ENCODE measurements around the gene DPEP3.
A peak's percentile ranks its signal among the peaks of the same experiment; 100 is the strongest.

Gene DPEP3

DNA sequence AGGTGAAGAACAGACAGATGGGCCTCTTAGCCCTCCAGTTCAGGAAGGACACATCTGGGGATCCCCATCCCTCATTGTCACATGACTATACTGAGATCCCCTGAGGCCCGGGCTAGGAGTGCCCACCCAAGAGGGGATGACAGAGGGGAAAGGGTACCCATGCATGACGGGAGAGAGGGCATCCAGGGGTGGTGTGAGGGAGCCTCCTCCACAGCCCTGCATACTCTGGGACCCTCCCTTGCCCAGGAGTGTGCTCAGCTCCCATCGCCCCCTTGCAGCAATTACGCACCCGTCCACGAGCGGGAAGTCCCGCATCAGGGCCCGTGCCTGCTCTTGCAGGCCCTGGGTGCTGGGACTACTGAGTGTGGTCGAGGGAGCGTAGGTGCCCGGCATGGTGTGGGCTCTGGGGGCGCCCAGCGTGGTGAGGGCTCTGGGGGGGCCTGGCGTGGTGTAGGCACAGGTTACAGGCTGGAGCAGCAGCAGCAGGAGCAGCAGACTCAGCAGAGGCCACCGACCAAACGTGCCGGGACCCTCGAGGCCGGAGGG, 12.4 kb upstream of the DPEP3 start:
- DNase-seq (ENCODE audit: low spot score) = no peak
- TF ChIP-seq, protein P1, sequence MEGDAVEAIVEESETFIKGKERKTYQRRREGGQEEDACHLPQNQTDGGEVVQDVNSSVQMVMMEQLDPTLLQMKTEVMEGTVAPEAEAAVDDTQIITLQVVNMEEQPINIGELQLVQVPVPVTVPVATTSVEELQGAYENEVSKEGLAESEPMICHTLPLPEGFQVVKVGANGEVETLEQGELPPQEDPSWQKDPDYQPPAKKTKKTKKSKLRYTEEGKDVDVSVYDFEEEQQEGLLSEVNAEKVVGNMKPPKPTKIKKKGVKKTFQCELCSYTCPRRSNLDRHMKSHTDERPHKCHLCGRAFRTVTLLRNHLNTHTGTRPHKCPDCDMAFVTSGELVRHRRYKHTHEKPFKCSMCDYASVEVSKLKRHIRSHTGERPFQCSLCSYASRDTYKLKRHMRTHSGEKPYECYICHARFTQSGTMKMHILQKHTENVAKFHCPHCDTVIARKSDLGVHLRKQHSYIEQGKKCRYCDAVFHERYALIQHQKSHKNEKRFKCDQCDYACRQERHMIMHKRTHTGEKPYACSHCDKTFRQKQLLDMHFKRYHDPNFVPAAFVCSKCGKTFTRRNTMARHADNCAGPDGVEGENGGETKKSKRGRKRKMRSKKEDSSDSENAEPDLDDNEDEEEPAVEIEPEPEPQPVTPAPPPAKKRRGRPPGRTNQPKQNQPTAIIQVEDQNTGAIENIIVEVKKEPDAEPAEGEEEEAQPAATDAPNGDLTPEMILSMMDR (IDR thresholded peaks at IDR 0.05) = no peak
- Histone ChIP-seq H3K27ac (peak overlapping the region in 1 of 2 donors; percentile 68), H3K4me3 (peak overlapping the region; percentile 70)

DNA sequence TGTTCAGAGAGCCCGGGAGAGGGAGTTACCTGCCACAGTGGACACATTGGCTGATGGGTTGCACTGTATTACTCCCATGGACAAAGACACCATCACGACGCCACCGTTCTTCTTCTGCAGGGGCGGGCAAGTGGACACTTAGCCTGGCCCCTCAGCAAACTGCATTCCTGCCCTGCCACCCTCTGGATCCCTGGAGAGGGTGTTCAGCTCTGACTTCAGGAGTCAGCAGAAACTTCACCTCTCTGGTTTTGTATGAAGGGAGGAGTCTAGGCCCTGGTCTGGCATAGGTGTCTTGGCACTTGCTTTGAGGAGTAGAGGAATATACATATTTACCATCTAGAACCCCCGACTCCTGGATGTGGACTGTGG, 9.7 kb upstream of the DPEP3 start:
- no peak for DNase-seq (ENCODE audit: low spot score)
- no peak overlapping the region for H3K27ac ChIP-seq
- TF ChIP-seq, protein P1 (IDR thresholded peaks at IDR 0.05) = no peak
- H3K4me3 ChIP-seq = no peak overlapping the region

DNA sequence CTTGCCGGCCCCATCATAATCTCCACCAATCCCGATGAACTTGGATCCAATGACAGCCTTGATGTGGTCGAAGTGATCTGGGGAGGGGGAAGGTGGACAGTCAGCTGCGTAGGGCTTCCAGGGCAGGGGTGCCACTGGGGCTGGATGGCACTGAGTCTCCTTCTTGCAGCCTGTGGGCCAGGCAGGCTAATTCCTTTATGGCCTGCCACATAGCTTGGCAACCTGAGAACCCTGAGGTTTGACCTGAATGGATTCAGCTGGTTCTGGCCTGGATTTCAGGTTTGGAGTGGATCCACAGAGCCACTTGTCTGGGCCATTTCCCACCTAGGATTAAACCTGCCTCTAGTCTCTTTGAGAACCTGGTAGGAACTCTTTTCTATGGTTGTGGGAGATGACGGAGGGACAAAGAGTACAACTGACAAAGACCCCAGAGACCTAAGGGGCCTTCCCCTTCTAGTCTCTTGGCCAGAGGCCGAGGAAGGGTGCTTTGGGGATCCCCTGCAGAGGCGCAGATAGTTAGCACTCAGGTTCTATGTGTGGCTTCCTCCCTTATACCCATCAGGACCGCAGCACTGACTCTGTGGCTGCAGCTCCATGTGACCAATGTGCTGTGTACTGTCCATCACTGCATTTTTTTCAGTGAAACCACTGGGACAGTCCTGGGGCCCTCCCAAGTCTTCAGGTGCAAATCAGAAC, 9.2 kb upstream of the DPEP3 start:
- DNase-seq (ENCODE audit: low spot score) = no peak
- H3K4me3 ChIP-seq = no peak overlapping the region
- TF ChIP-seq, protein P1 (IDR thresholded peaks at IDR 0.05) = no peak
- H3K27ac ChIP-seq = no peak overlapping the region

DNA sequence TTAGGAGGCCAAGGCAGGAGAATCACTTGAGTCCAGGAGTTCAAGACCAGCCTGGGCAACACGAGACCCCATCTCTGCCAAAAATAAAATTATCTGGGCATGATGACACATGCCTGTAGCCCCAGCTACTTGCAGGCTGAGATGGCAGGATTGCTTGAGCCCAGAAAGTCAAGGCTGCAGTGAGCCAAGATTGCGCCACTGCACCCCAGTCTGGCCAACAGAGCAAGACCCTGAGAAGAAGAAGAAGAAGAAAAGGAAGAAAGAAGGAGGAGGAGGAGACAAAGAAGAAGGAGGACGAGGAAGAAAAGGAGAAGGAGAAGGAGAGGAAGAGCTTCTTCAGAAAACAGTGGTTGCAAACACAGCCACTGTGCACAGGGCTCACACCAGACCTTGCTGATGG, 8.4 kb upstream of the DPEP3 start:
- no peak for DNase-seq (ENCODE audit: low spot score)
- TF ChIP-seq, protein P1 (IDR thresholded peaks at IDR 0.05) = no peak

DNA sequence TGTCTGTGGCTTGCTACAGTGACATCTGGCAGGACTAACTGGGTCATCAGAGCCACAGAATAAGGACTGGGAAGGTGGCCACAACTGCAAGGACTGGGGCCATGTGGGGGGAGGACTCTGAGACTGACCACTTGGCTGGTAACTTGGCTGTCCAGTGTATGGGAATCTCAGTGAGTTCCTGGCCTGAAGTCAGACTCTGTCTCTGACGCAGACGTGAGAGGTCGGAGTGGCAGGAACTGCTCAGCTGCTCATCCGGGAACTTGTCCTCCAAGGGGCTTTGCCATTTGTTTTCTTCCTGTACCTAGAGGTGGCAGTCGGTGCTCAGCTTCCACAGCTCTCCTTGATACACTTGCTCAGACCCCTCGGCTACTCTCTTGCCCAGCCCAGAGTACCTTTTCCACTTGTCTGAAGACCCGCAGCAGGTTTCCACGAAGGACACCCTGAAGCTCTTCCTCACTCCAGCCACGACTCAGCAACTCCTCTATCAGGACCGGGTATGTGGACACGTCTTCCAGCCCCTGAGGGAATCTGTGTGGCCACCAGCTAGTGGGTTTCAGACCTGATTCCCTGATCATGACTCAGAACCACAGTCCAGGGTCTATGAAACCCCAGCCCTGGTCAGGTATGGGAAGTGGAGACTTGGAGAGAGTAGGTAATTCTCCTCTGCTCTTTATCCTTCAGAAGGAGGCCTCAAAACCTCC, 7.3 kb upstream of the DPEP3 start:
- DNase-seq (ENCODE audit: low spot score) = no peak
- H3K27ac ChIP-seq = peak overlapping the region in 1 of 2 donors; percentile 7
- no peak overlapping the region for H3K4me3 ChIP-seq
- TF ChIP-seq, protein P1 (IDR thresholded peaks at IDR 0.05) = no peak

More for the DNA sequence above, 8.4 kb upstream of the DPEP3 start:
- Histone ChIP-seq H3K27ac (no peak overlapping the region), H3K4me3 (no peak overlapping the region)

DNA sequence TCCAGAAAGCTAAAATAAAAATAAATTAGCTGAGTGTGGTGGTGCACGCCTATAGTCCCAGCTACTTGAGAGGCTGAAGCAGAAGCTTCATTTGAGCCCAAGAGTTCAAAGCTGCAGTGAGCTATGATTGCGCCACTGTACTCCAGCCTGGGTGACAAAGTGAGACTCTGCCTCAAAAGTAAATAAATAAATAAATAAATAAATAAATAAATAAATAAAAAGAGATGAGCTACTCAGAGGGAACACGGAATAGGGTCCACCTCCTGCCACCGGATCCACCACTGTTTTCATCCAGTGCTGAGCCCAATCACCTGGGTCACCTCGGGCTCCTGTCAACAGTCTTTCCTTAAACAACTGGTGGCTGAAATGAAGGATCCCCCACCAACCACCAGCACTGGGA, 6.7 kb upstream of the DPEP3 start:
- no peak overlapping the region for H3K4me3 ChIP-seq
- no peak overlapping the region for H3K27ac ChIP-seq
- DNase-seq (ENCODE audit: low spot score) = no peak

More for the DNA sequence above, 6.7 kb upstream of the DPEP3 start:
- TF ChIP-seq, protein P1 (IDR thresholded peaks at IDR 0.05) = no peak
